WI38 (cell line): Measurements from ENCODE around the gene STAP1.

Experiments used
- H3K4me3 ChIP-seq: 2 replicates; pipeline ENCODE4 v1.5.1; 2011; ENCODE audit warnings: low read depth, mild to moderate bottlenecking, control low read depth, low read length
- CTCF ChIP-seq: IDR thresholded peaks from 2 replicates; pipeline ENCODE4 v1.5.1; 2012; ENCODE audit warnings: low read depth, mild to moderate bottlenecking, control low read depth, low read length

The STAP1 gene

GRCh38 chr4:67638136-67638535 is 79.6 kb downstream of the STAP1 start:
- no peak overlapping the region for H3K4me3 ChIP-seq
- TF ChIP-seq CTCF = no peak

GRCh38 chr4:67651536-67651935 is 93.0 kb downstream of the STAP1 start:
- no peak for TF ChIP-seq CTCF
- no peak overlapping the region for H3K4me3 ChIP-seq
